GM12892 (cell line): ENCODE measurements around the gene PKM.
"Not testable (repeated sequence)": the region's sequence is repeated elsewhere in the genome, so short reads cannot be mapped to it uniquely, and the experiment has no call there.

Source experiments
- POLR2A ChIP-seq: IDR thresholded peaks from 2 replicates; pipeline ENCODE4 v1.6.1; 2011; ENCODE audit warnings: low read depth, low read length, control low read depth
- TAF1 ChIP-seq: IDR thresholded peaks from 2 replicates; pipeline ENCODE4 v1.6.1; 2011; ENCODE audit warnings: low read depth, mild to moderate bottlenecking, control low read depth, low read length, borderline replicate concordance

- not testable (repeated sequence) for TF ChIP-seq TAF1, POLR2A
Observed at GRCh38 chr15:72171978-72172377, 59.0 kb downstream of the PKM start.
